H1 (cell line): ENCODE data around the gene DPT. TPM values are rescaled to one million over a fixed set of nuclear protein-coding genes. Genes with fewer than 3 reads are reported as not detected.

ENCODE experiments used
- CTCF ChIA-PET: fragments of 300-600 bp; sonication (Branson Sonifier 250); formaldehyde crosslinking; loops from one replicate; lab custom pipeline; 2021; ENCODE audit not compliant: partially characterized antibody; lab: Charles Lee
- POLR2A ChIA-PET: fragments of 300-600 bp; sonication (Branson Sonifier 250); formaldehyde crosslinking; loops from one replicate; lab custom pipeline; 2021; ENCODE audit warnings: inconsistent platforms; ENCODE audit not compliant: partially characterized antibody; lab: Charles Lee
- DNase-seq, 2 experiments: peaks; one replicate each; pipeline versions ENCODE4 v3.0.0 to v3.0.0-alpha.2; 2010 to 2022; ENCODE audit warnings: low spot score in 2 of 2, low read depth in 1 of 2, mixed read lengths in 1 of 2
- FAIRE-seq: peaks from 2 replicates; lab custom pipeline; 2011; peaks lifted over from hg19 to GRCh38; lab: Jason Lieb, UNC
- H2AFZ ChIP-seq: 2 replicates; pipeline ENCODE4 v1.8.1; 2012; ENCODE audit warnings: low read length, inconsistent platforms
- H2AK5ac ChIP-seq: 2 replicates; pipeline ENCODE4 v1.6.1; 2013; ENCODE audit warnings: low read depth, low read length
- H2BK120ac ChIP-seq: replicated peaks from 2 replicates; pipeline ENCODE3; 2013; ENCODE audit warnings: low read depth, low read length, inconsistent platforms
- H2BK12ac ChIP-seq: 2 replicates; pipeline ENCODE4 v1.6.1; 2013; ENCODE audit warnings: low read depth, low read length
- H2BK15ac ChIP-seq: 2 replicates; pipeline ENCODE4 v1.6.1; 2013; ENCODE audit warnings: low read length
- H2BK20ac ChIP-seq: 2 replicates; pipeline ENCODE4 v1.6.1; 2013; ENCODE audit warnings: low read length
- H2BK5ac ChIP-seq: 2 replicates; pipeline ENCODE4 v1.6.1; 2013; ENCODE audit warnings: low read depth, low read length
- H3K14ac ChIP-seq: 2 replicates; pipeline ENCODE4 v1.6.1; 2013; ENCODE audit warnings: inconsistent platforms; ENCODE audit not compliant: insufficient read length
- H3K18ac ChIP-seq: 2 replicates; pipeline ENCODE4 v1.6.1; 2013; ENCODE audit warnings: low read length; ENCODE audit errors: extremely low read depth
- H3K23ac ChIP-seq: 2 replicates; pipeline ENCODE4 v1.6.1; 2013; ENCODE audit warnings: inconsistent platforms; ENCODE audit not compliant: insufficient read length
- H3K23me2 ChIP-seq: 2 replicates; pipeline ENCODE4 v1.6.1; 2013; ENCODE audit warnings: low read depth, low read length
- H3K27ac ChIP-seq: 2 replicates; pipeline ENCODE4 v1.6.1; 2011; ENCODE audit warnings: low read depth, low read length, inconsistent platforms
- H3K27me3 ChIP-seq, 4 experiments: replicated peaks in 1 of 4; 1 replicate in 1 of 4; 2 replicates in 3 of 4; pipeline versions ENCODE4 v1.6.1 to v1.8.1; 2011 to 2013; ENCODE audit warnings: low read length in 3 of 4, mild to moderate bottlenecking in 3 of 4, inconsistent platforms in 2 of 4, mixed read lengths in 2 of 4, moderate library complexity in 1 of 4; ENCODE audit not compliant: control insufficient read depth in 3 of 4, insufficient read depth in 3 of 4; ENCODE audit errors: extremely low read depth in 1 of 4
- H3K36me3 ChIP-seq, 4 experiments: 2 replicates each; pipeline versions ENCODE4 v1.6.1 to v1.8.1; 2011 to 2013; ENCODE audit warnings: mild to moderate bottlenecking in 4 of 4, low read length in 3 of 4, moderate library complexity in 2 of 4, control low read depth in 1 of 4, inconsistent platforms in 1 of 4; ENCODE audit not compliant: insufficient read depth in 4 of 4, control insufficient read depth in 2 of 4
- H3K4ac ChIP-seq: replicated peaks from 2 replicates; pipeline ENCODE3; 2013; ENCODE audit warnings: low read length, low read depth, mixed read lengths, inconsistent platforms; ENCODE audit not compliant: insufficient read length
- H3K4me1 ChIP-seq, 4 experiments: replicated peaks in 1 of 4; 1 replicate in 1 of 4; 2 replicates in 3 of 4; pipeline versions ENCODE4 v1.6.1 to v1.8.1; 2011 to 2013; ENCODE audit warnings: low read length in 3 of 4, inconsistent platforms in 2 of 4, mixed read lengths in 1 of 4; ENCODE audit not compliant: insufficient read depth in 4 of 4, control insufficient read depth in 3 of 4
- H3K4me2 ChIP-seq, 2 experiments: 2 replicates each; pipeline versions ENCODE4 v1.6.1 to v1.8.1; 2011 to 2013; ENCODE audit warnings: low read depth in 2 of 2, low read length in 2 of 2, control low read depth in 1 of 2, inconsistent platforms in 1 of 2, mild to moderate bottlenecking in 1 of 2; ENCODE audit not compliant: insufficient read depth in 1 of 2
- H3K4me3 ChIP-seq, 4 experiments: fragments of 200-600, 300-600 bp in 1 of 4; sonication (generic), shearing (Covaris generic), sonication (Bioruptor Twin) in 1 of 4; 2 replicates each; pipeline versions ENCODE4 v1.5.1 to v1.8.1; 2011 to 2016; ENCODE audit warnings: low read length in 4 of 4, low read depth in 3 of 4, control low read depth in 2 of 4, inconsistent platforms in 2 of 4, mild to moderate bottlenecking in 2 of 4, mixed read lengths in 1 of 4, moderate library complexity in 1 of 4; ENCODE audit not compliant: insufficient read depth in 2 of 4; ENCODE audit errors: extremely low read depth in 1 of 4
- H3K56ac ChIP-seq: replicated peaks from 2 replicates; pipeline ENCODE3; 2013; ENCODE audit warnings: low read depth, mild to moderate bottlenecking, mixed read lengths, low read length, inconsistent platforms; ENCODE audit not compliant: insufficient read length
- H3K79me1 ChIP-seq: 2 replicates; pipeline ENCODE4 v1.6.1; 2013; ENCODE audit warnings: low read depth, low read length, control low read depth
- H3K79me2 ChIP-seq, 2 experiments: 2 replicates each; pipeline versions ENCODE4 v1.6.1 to v1.8.1; 2012 to 2013; ENCODE audit warnings: low read length in 2 of 2, mild to moderate bottlenecking in 2 of 2, inconsistent platforms in 1 of 2; ENCODE audit not compliant: insufficient read depth in 2 of 2, control insufficient read depth in 1 of 2
- H3K9ac ChIP-seq, 4 experiments: replicated peaks in 1 of 4; 1 replicate in 1 of 4; 2 replicates in 3 of 4; pipeline versions ENCODE4 v1.6.1 to v1.8.1; 2011 to 2013; ENCODE audit warnings: low read depth in 3 of 4, low read length in 3 of 4, control low read depth in 2 of 4, mild to moderate bottlenecking in 2 of 4, moderate library complexity in 2 of 4, inconsistent platforms in 1 of 4; ENCODE audit errors: extremely low read depth in 1 of 4
- H3K9me3 ChIP-seq, 2 experiments: 2 replicates each; pipeline versions ENCODE4 v1.6.1 to v1.8.1; 2012 to 2013; ENCODE audit warnings: mild to moderate bottlenecking in 2 of 2, moderate library complexity in 2 of 2, control low read depth in 1 of 2, inconsistent platforms in 1 of 2, low read depth in 1 of 2, low read length in 1 of 2, mixed read lengths in 1 of 2; ENCODE audit not compliant: insufficient read depth in 2 of 2
- H4K20me1 ChIP-seq, 2 experiments: replicated peaks in 1 of 2; 2 replicates each; pipeline versions ENCODE3 to v1.8.1; 2011 to 2013; ENCODE audit warnings: inconsistent platforms in 2 of 2, low read length in 2 of 2, mild to moderate bottlenecking in 1 of 2; ENCODE audit not compliant: insufficient read depth in 2 of 2, control insufficient read depth in 1 of 2
- H4K5ac ChIP-seq: 2 replicates; pipeline ENCODE4 v1.6.1; 2013; ENCODE audit warnings: low read length, low read depth, mixed read lengths, inconsistent platforms; ENCODE audit not compliant: insufficient read length
- H4K8ac ChIP-seq: 2 replicates; pipeline ENCODE4 v1.8.0; 2013; ENCODE audit warnings: mild to moderate bottlenecking, moderate library complexity, low read length, inconsistent platforms; ENCODE audit not compliant: insufficient read depth; ENCODE audit errors: extremely low read depth
- H4K91ac ChIP-seq: replicated peaks from 2 replicates; pipeline ENCODE3; 2013; ENCODE audit warnings: low read length, mixed read lengths, inconsistent platforms; ENCODE audit not compliant: insufficient read length
- ASH2L ChIP-seq: fragments of 200-600, 300-600 bp; sonication (generic); IDR thresholded peaks from one replicate; pipeline ENCODE4 v1.7.1; 2017; ENCODE audit warnings: low read length
- ATF3 ChIP-seq: IDR thresholded peaks from 2 replicates; pipeline ENCODE4 v1.6.1; 2011; ENCODE audit warnings: low read depth, mild to moderate bottlenecking, low read length; ENCODE audit not compliant: insufficient read depth
- CREB1 ChIP-seq: IDR thresholded peaks from 2 replicates; pipeline ENCODE4 v1.6.1; 2012; ENCODE audit warnings: inconsistent platforms
- EZH2 ChIP-seq: fragments of 200-600 bp; sonication (generic); IDR thresholded peaks from 2 replicates; pipeline ENCODE4 v1.7.1; 2012; ENCODE audit warnings: low read depth, mild to moderate bottlenecking, moderate library complexity, low read length, inconsistent platforms; ENCODE audit not compliant: severe bottlenecking
- JUND ChIP-seq: IDR thresholded peaks from 2 replicates; pipeline ENCODE4 v1.6.1; 2011; ENCODE audit warnings: mild to moderate bottlenecking, improper control_type of control experiment, low read length
- RXRA ChIP-seq: IDR thresholded peaks from 2 replicates; pipeline ENCODE4 v1.6.1; 2011; ENCODE audit warnings: low read depth, mild to moderate bottlenecking, low read length, moderate library complexity; ENCODE audit not compliant: insufficient read depth
- SP4 ChIP-seq: IDR thresholded peaks from 2 replicates; pipeline ENCODE4 v1.6.1; 2012; ENCODE audit warnings: low read length, inconsistent platforms
- TAF1 ChIP-seq: IDR thresholded peaks from 2 replicates; pipeline ENCODE4 v1.6.1; 2011; ENCODE audit warnings: mild to moderate bottlenecking, low read depth, low read length
- WGBS, 2 experiments: shearing (Covaris generic) in 1 of 2; methylation state at CpG; one replicate each; pipeline versions ENCODE4 v1.1.6 to v1.1.7; 2013 to 2015; ENCODE audit warnings: low lambda C conversion rate in 2 of 2, mixed read lengths in 2 of 2, inconsistent platforms in 1 of 2, low coverage in 1 of 2, missing lambda C conversion rate in 1 of 2; ENCODE audit not compliant: insufficient replicate concordance in 2 of 2, insufficient coverage in 1 of 2, insufficient read length in 1 of 2; ENCODE audit errors: extremely low coverage in 1 of 2, missing lambda C conversion rate in 1 of 2; 5-methylcytosine and 5-hydroxymethylcytosine counted together
- polyA plus RNA-seq, 7 experiments: library from polyadenylated mRNA; depleted of rRNA in 3 of 7; stranded (reverse) in 5 of 7; unstranded in 2 of 7; fragments of >200 nt in 5 of 7; fragments of 200-250 nt in 2 of 7; gene quantifications; 1 replicate in 5 of 7; 2 replicates in 1 of 7; 4 replicates in 1 of 7; pipeline versions ENCODE4 v1.2.1 to v1.2.3, GENCODE V29; 2011 to 2013; ENCODE audit warnings: missing spikeins in 2 of 7, mixed read lengths in 2 of 7
- total RNA-seq: library from RNA; stranded (reverse); fragmentation: NEBNext Ultra II Directional; extraction: Animal tissue kit (Norgen Biotek cat#: 25700); gene quantifications from 2 replicates; pipeline ENCODE4 v1.2.1, GENCODE V29; 2021

Gene DPT
- total and polyA plus RNA-seq, 2 of the 8 experiments (the other 6 are each of a cell fraction or from before 2014, with no cell fraction given), result not detected

- WGBS, 2 experiments, result 88% methylated on average over 4 of the region's 4 CpGs; no CpG with 5 or more reads in 1 of the 2 experiments
- H3K56ac ChIP-seq, result no peak overlapping the region
- H3K9ac ChIP-seq, result no peak overlapping the region
- H2AK5ac ChIP-seq, result no peak overlapping the region
- no peak overlapping the region for H2BK20ac ChIP-seq
- H3K23me2 ChIP-seq, result no peaks in the 10 kb centered on the region
- H4K5ac ChIP-seq, result no peak overlapping the region
- no peaks in the 10 kb centered on the region for H3K9me3 ChIP-seq
- H4K91ac ChIP-seq, result no peak overlapping the region
- H2AFZ ChIP-seq, result no peak overlapping the region
- H3K14ac ChIP-seq, result no peak overlapping the region
- no peak overlapping the region for H2BK15ac ChIP-seq
- no peak overlapping the region for H2BK5ac ChIP-seq
- no peak overlapping the region for H3K23ac ChIP-seq
- no peaks in the 10 kb centered on the region for H3K27me3 ChIP-seq
- H3K27ac ChIP-seq, result no peak overlapping the region
- H2BK12ac ChIP-seq, result no peak overlapping the region
- no peak for TF ChIP-seq JUND
- no peak for TF ChIP-seq ATF3
- TF ChIP-seq CREB1, result no peak
- no peak for TF ChIP-seq SP4
- no peak for TF ChIP-seq ASH2L
- TF ChIP-seq TAF1, result no peak
- no peak for TF ChIP-seq RXRA
- TF ChIP-seq EZH2, result no peak
- no peaks in the 10 kb centered on the region for H3K4me1 ChIP-seq
- H3K79me1 ChIP-seq, result no peaks in the 10 kb centered on the region
- no peaks in the 10 kb centered on the region for H3K79me2 ChIP-seq
- no peak overlapping the region for H2BK120ac ChIP-seq
- H3K36me3 ChIP-seq, result no peaks in the 10 kb centered on the region
- H3K4me3 ChIP-seq, result no peak overlapping the region
- H3K4ac ChIP-seq, result no peak overlapping the region
- no peak overlapping the region for H4K8ac ChIP-seq
- POLR2A ChIA-PET, result no interaction called here
- FAIRE-seq (no peak), DNase-seq (no peak)
- CTCF ChIA-PET, result interaction anchor here (1.3 kb wide), 1 partner anchor 23 kb away, joined by 3 read pairs; no protein-coding TSS in a partner anchor
- no peak overlapping the region for H3K4me2 ChIP-seq
- no peaks in the 10 kb centered on the region for H4K20me1 ChIP-seq
- no peak overlapping the region for H3K18ac ChIP-seq
Measured at GRCh38 chr1:168762473-168762872, 33.5 kb upstream of the DPT start.
